HCT116 (cell line): Measurements from ENCODE around the gene IFIH1. TPM values are rescaled to one million over a fixed set of nuclear protein-coding genes. Genes with fewer than 3 reads are reported as not detected.

Experiments used
- ATAC-seq: fragments of 200-7000 bp; cut with Tn5 transposase; 2 replicates; pipeline ENCODE4 v1.9.1; 2020; ENCODE audit warnings: mild to moderate bottlenecking, moderate library complexity
- BruUV-seq: library from RNA; stranded (reverse); fragments of 400-500 nt; replicated peaks from 2 replicates; lab custom pipeline; 2021; lab: Mats Ljungman, UMichigan
- CTCF ChIA-PET: fragments of 300-600 bp; sonication (Branson Sonifier 250); formaldehyde crosslinking; loops from one replicate; lab custom pipeline; 2021; ENCODE audit warnings: antibody characterized with exemption; lab: Charles Lee
- POLR2A ChIA-PET: fragments of 300-600, 350-600 bp; sonication (Branson Sonifier 250); formaldehyde crosslinking; loops from one replicate; lab custom pipeline; 2021; ENCODE audit warnings: antibody characterized with exemption; lab: Charles Lee
- RAD21 ChIA-PET, 2 experiments: fragments of 300-600 bp; sonication (Branson Sonifier 250); formaldehyde crosslinking; loops; one replicate each; lab custom pipeline; 2023; ENCODE audit warnings: low total read pairs in 2 of 2; ENCODE audit not compliant: uncharacterized antibody in 2 of 2, unreplicated experiment in 2 of 2, low non-redundant PET in 1 of 2; lab: Charles Lee
- DNase-seq: peaks from one replicate; pipeline ENCODE4 v3.0.0-alpha.2; 2010; ENCODE audit warnings: low read depth, low spot score
- H2AFZ ChIP-seq: fragments of 200-600 bp; shearing (Covaris generic), sonication (generic); 2 replicates; pipeline ENCODE4 v1.6.1; 2017; ENCODE audit warnings: low read depth, mixed run types, mixed read lengths, antibody characterized with exemption, low read length; ENCODE audit not compliant: poor library complexity, severe bottlenecking
- H3K27ac ChIP-seq: 2 replicates; pipeline ENCODE4 v1.5.1; 2012; ENCODE audit warnings: low read depth, low read length
- H3K27me3 ChIP-seq: fragments of 200-600 bp; sonication (generic); 2 replicates; pipeline ENCODE4 v1.6.1; 2016; ENCODE audit warnings: mixed run types, low read length, mixed read lengths; ENCODE audit not compliant: insufficient read depth
- H3K36me3 ChIP-seq, 2 experiments: fragments of 200-500 bp in 1 of 2; fragments of 200-600 bp in 1 of 2; sonication (Bioruptor generic) in 1 of 2; sonication (generic) in 1 of 2; 2 replicates each; pipeline versions ENCODE4 v1.5.1 to v1.6.1; 2014 to 2016; ENCODE audit warnings: low read length in 2 of 2, inconsistent platforms in 1 of 2, mixed read lengths in 1 of 2, mixed run types in 1 of 2; ENCODE audit not compliant: insufficient read depth in 2 of 2, control insufficient read depth in 1 of 2
- H3K4me1 ChIP-seq, 2 experiments: fragments of 200-600 bp in 1 of 2; sonication (generic) in 1 of 2; 2 replicates each; pipeline versions ENCODE4 v1.5.1 to v1.6.1; 2012 to 2017; ENCODE audit warnings: low read length in 2 of 2, inconsistent platforms in 1 of 2, mild to moderate bottlenecking in 1 of 2, mixed read lengths in 1 of 2, mixed run types in 1 of 2, moderate library complexity in 1 of 2; ENCODE audit not compliant: insufficient read depth in 2 of 2, control insufficient read depth in 1 of 2
- H3K4me2 ChIP-seq: fragments of 200-600 bp; sonication (generic); 2 replicates; pipeline ENCODE4 v1.6.1; 2017; ENCODE audit warnings: mixed run types, low read length, mixed read lengths
- H3K4me3 ChIP-seq, 2 experiments: fragments of 200-600 bp in 1 of 2; sonication (generic) in 1 of 2; replicated peaks in 1 of 2; 2 replicates each; pipeline ENCODE4 v1.5.1; 2011 to 2016; ENCODE audit warnings: low read length in 2 of 2, control low read depth in 1 of 2, low read depth in 1 of 2, mild to moderate bottlenecking in 1 of 2, mixed read lengths in 1 of 2, mixed run types in 1 of 2
- H3K79me2 ChIP-seq: fragments of 200-600 bp; sonication (generic); 2 replicates; pipeline ENCODE4 v1.6.1; 2017; ENCODE audit warnings: mild to moderate bottlenecking, mixed run types, low read length, moderate library complexity, mixed read lengths; ENCODE audit not compliant: insufficient read depth
- H3K9ac ChIP-seq: fragments of 200-600 bp; sonication (generic); 2 replicates; pipeline ENCODE4 v1.6.1; 2016; ENCODE audit warnings: low read length, mixed read lengths
- H3K9me2 ChIP-seq: fragments of 200-600 bp; sonication (generic), shearing (Covaris generic); 2 replicates; pipeline ENCODE4 v1.6.1; 2017; ENCODE audit warnings: mixed run types, mild to moderate bottlenecking, moderate library complexity; ENCODE audit not compliant: insufficient read depth
- H3K9me3 ChIP-seq, 2 experiments: fragments of 200-500 bp in 1 of 2; fragments of 200-600 bp in 1 of 2; sonication (Bioruptor generic) in 1 of 2; sonication (generic) in 1 of 2; 2 replicates each; pipeline ENCODE4 v1.6.1; 2014 to 2017; ENCODE audit warnings: low read length in 2 of 2, mixed read lengths in 2 of 2, inconsistent platforms in 1 of 2, low read depth in 1 of 2, mild to moderate bottlenecking in 1 of 2, mixed run types in 1 of 2, moderate library complexity in 1 of 2; ENCODE audit not compliant: control insufficient read depth in 1 of 2, insufficient read depth in 1 of 2
- H4K20me1 ChIP-seq: fragments of 200-600 bp; sonication (generic), shearing (Covaris generic); 2 replicates; pipeline ENCODE4 v1.6.1; 2017; ENCODE audit warnings: mixed run types, mild to moderate bottlenecking, moderate library complexity; ENCODE audit not compliant: insufficient read depth
- ATF3 ChIP-seq: IDR thresholded peaks from 2 replicates; pipeline ENCODE4 v1.6.1; 2012
- CTCF ChIP-seq, 3 experiments: fragments of 200-600 bp in 1 of 3; sonication (generic) in 1 of 3; IDR thresholded peaks in 2 of 3; conservative IDR thresholded peaks in 1 of 3; 2 replicates each; pipeline ENCODE4 v1.5.1; 2012 to 2017; ENCODE audit warnings: low read depth in 2 of 3, low read length in 2 of 3, antibody characterized with exemption in 1 of 3, borderline replicate concordance in 1 of 3, control low read depth in 1 of 3, mild to moderate bottlenecking in 1 of 3, mixed read lengths in 1 of 3, mixed run types in 1 of 3, moderate library complexity in 1 of 3; ENCODE audit not compliant: insufficient read depth in 1 of 3
- EGR1 ChIP-seq: IDR thresholded peaks from 2 replicates; pipeline ENCODE4 v1.6.1; 2012; ENCODE audit warnings: low read depth
- ELF1 ChIP-seq: IDR thresholded peaks from 2 replicates; pipeline ENCODE4 v1.6.1; 2012; ENCODE audit warnings: low read depth, borderline replicate concordance
- EZH2 ChIP-seq: fragments of 200-600 bp; sonication (generic); IDR thresholded peaks from 2 replicates; pipeline ENCODE4 v1.6.1; 2017; ENCODE audit warnings: antibody characterized with exemption, mixed run types
- FOSL1 ChIP-seq: IDR thresholded peaks from 2 replicates; pipeline ENCODE4 v1.6.1; 2012; ENCODE audit warnings: low read depth
- MAX ChIP-seq: IDR thresholded peaks from 2 replicates; pipeline ENCODE4 v1.6.1; 2012
- POLR2AphosphoS5 ChIP-seq: IDR thresholded peaks from 2 replicates; pipeline ENCODE4 v1.6.1; 2011; ENCODE audit warnings: mild to moderate bottlenecking, low read depth, low read length, moderate library complexity
- REST ChIP-seq: IDR thresholded peaks from 2 replicates; pipeline ENCODE4 v1.6.1; 2012; ENCODE audit warnings: low read depth
- SIN3A ChIP-seq: IDR thresholded peaks from 2 replicates; pipeline ENCODE4 v1.6.1; 2012; ENCODE audit warnings: low read depth
- TCF7L2 ChIP-seq: IDR thresholded peaks from 2 replicates; pipeline ENCODE4 v1.7.0; 2011; ENCODE audit warnings: borderline replicate concordance, inconsistent platforms; ENCODE audit not compliant: insufficient read depth, insufficient read length; ENCODE audit errors: extremely low read depth
- YY1 ChIP-seq: IDR thresholded peaks from 2 replicates; pipeline ENCODE4 v1.6.1; 2011; ENCODE audit warnings: low read length, low read depth, moderate library complexity, mild to moderate bottlenecking; ENCODE audit not compliant: insufficient replicate concordance; ENCODE audit errors: extremely low read depth
- ZFX ChIP-seq: fragments of 450-650 bp; IDR thresholded peaks from 2 replicates; pipeline ENCODE4 v1.6.1; 2017
- intact Hi-C: fragments of 100-400 bp; cut with micrococcal nuclease; formaldehyde crosslinking; loops from 2 replicates; pipeline ENCODE4 v1.10.0; 2022
- total RNA-seq: library from RNA; stranded (reverse); gene quantifications from one replicate; pipeline ENCODE4 v1.2.1, GENCODE V29; 2021; ENCODE audit not compliant: unreplicated experiment

Gene IFIH1
- total RNA-seq, 1 experiment from 2014 or later = 7.0 TPM

GRCh38 chr2:162301877-162302276, 16.6 kb downstream of the IFIH1 start:
- intact Hi-C loops = loop anchor here (1.0 to 2.0 kb wide), 2 partner anchors 149 to 715 kb away; no protein-coding TSS in a partner anchor
- Histone ChIP-seq H3K4me2 (no peak overlapping the region), H4K20me1 (no peaks in the 10 kb centered on the region), H2AFZ (no peak overlapping the region), H3K27me3 (no peaks in the 10 kb centered on the region), H3K9ac (no peak overlapping the region), H3K9me2 (no peaks in the 10 kb centered on the region), H3K27ac (no peak overlapping the region), H3K4me3 (no peak overlapping the region), H3K4me1 (no peaks in the 10 kb centered on the region), H3K79me2 (no peaks in the 10 kb centered on the region), H3K9me3 (no peaks in the 10 kb centered on the region), H3K36me3 (no peaks in the 10 kb centered on the region)
- CTCF ChIA-PET = interaction anchor here (0.7 to 7.7 kb wide), 6 partner anchors 15 to 176 kb away, joined by 3 to 119 read pairs (median 4); partner anchors contain the start of gene GCG
- POLR2A ChIA-PET = no interaction called here
- RAD21 ChIA-PET = no interaction called here
- DNase-seq (no peak), ATAC-seq (no peak)
- no TSS peak for BruUV-seq
- TF ChIP-seq EZH2 (no peak), ELF1 (no peak), YY1 (no peak), FOSL1 (no peak), MAX (no peak), EGR1 (no peak), ATF3 (no peak), SIN3A (no peak), POLR2AphosphoS5 (no peak), TCF7L2 (no peak), CTCF (IDR thresholded peaks at IDR 0.05 in 2 of 3, conservative IDR thresholded peaks at IDR 0.05 in 1 of 3; ENCODE audit: borderline replicate concordance in 1 of 3, insufficient read depth in 1 of 3, low read depth in 2 of 3, low read length in 2 of 3) (no peak), ZFX (no peak), REST (no peak)
